Body of pancreas (tissue), 4 donors: Measurements from ENCODE around the gene LRIT3.

ENCODE experiments used
- CTCF ChIP-seq, 7 experiments: fragments of 450-650 bp in 4 of 7; fragments of 200-600 bp in 3 of 7; sonication (generic) in 3 of 7; IDR thresholded peaks; one replicate each; pipeline ENCODE4 v1.5.1; 2016 to 2019; ENCODE audit warnings: antibody characterized with exemption in 7 of 7
- POLR2A ChIP-seq, 3 donors: fragments of 450-650 bp; IDR thresholded peaks; one replicate each; pipeline ENCODE4 v1.6.1; 2016; ENCODE audit warnings: antibody characterized with exemption in 3 of 3, mild to moderate bottlenecking in 2 of 3

- no peak for TF ChIP-seq POLR2A (IDR thresholded peaks at IDR 0.05)
- no peak for TF ChIP-seq CTCF (IDR thresholded peaks at IDR 0.05)
These were observed 1.4 kb upstream of the LRIT3 start for GRCh38 chr4:109846395-109847098.
